Keratinocyte (primary cell): ENCODE results near the gene LIM2.

ENCODE experiments used
- CTCF ChIP-seq, 3 experiments: IDR thresholded peaks in 1 of 3; conservative IDR thresholded peaks in 1 of 3; optimal IDR thresholded peaks in 1 of 3; 2 replicates in 2 of 3; 3 replicates in 1 of 3; pipeline versions ENCODE3 to v1.5.1; 2011; ENCODE audit warnings: low read length in 3 of 3, mild to moderate bottlenecking in 3 of 3, moderate library complexity in 2 of 3, control low read depth in 1 of 3, inconsistent platforms in 1 of 3; ENCODE audit not compliant: insufficient read depth in 2 of 3; ENCODE audit errors: extremely low read depth in 1 of 3
- EZH2 ChIP-seq: IDR thresholded peaks from one replicate; pipeline ENCODE4 v1.6.1; 2012; ENCODE audit warnings: inconsistent platforms, mild to moderate bottlenecking, low read length, moderate library complexity

GRCh38 chr19:51351266-51351990 lies 36.3 kb downstream of the LIM2 start:
- TF ChIP-seq CTCF (optimal IDR thresholded peaks at IDR 0.05 in 1 of 3, IDR thresholded peaks at IDR 0.05 in 1 of 3, conservative IDR thresholded peaks at IDR 0.05 in 1 of 3; ENCODE audit: extremely low read depth in 1 of 3, insufficient read depth in 2 of 3, low read length in 3 of 3) (no peak), EZH2 (no peak)
